ENCODE data around the gene SBNO1. TPM values are rescaled to one million over a fixed set of nuclear protein-coding genes. Genes with fewer than 3 reads are reported as not detected.

Gene SBNO1
- total and polyA plus RNA-seq, 4 donors: 4.7 to 28.5 (median 15.3) TPM

- WGBS, 2 donors: 99% methylated on average over 4 of the region's 4 CpGs
- H3K27ac ChIP-seq (ENCODE audit: low read depth in 1 of 2, low read length in 1 of 2): no peak overlapping the region
Observed at GRCh38 chr12:123367511-123367910, 2.9 kb upstream of the SBNO1 start.

GRCh38 chr12:123365025-123365917, 624 bp upstream of the SBNO1 start:
- Histone ChIP-seq H3K36me3 (ENCODE audit: control insufficient read depth in 4 of 4, insufficient read depth in 4 of 4, low read length in 4 of 4) (no peaks in the 10 kb centered on the region), H3K9ac (ENCODE audit: insufficient read depth in 1 of 2, low read length in 2 of 2) (peak overlapping the region; percentile 27 to 36), H3K4me1 (ENCODE audit: control insufficient read depth in 5 of 5, insufficient read depth in 5 of 5, low read length in 5 of 5) (peaks cover 0 to 8% (median 3%) of the 10 kb centered on the region in 5 donors), H3K27ac (ENCODE audit: low read depth in 1 of 2, low read length in 1 of 2) (peak overlapping the region; percentile 92 to 93), H3K9me3 (ENCODE audit: control insufficient read depth in 4 of 4, insufficient read depth in 3 of 4, low read length in 3 of 4) (no peaks in the 10 kb centered on the region), H3K27me3 (ENCODE audit: control insufficient read depth in 3 of 3, insufficient read depth in 3 of 3, low read length in 2 of 3) (no peaks in the 10 kb centered on the region), H3K4me3 (peak overlapping the region; percentile 45)
- ATAC-seq (ENCODE audit: insufficient read depth, low FRiP score) (peak; percentile 87), DNase-seq (peak; percentile 99 to 100 (median 100))
- peak; percentile 74 for TF ChIP-seq CTCF (IDR thresholded peaks at IDR 0.05; ENCODE audit: control extremely low read depth, extremely low read depth)
- WGBS, 2 donors: 0% methylated on average over 59 to 61 of the region's 61 CpGs

More at GRCh38 chr12:123367511-123367910, 2.9 kb upstream of the SBNO1 start:
- H3K27me3 ChIP-seq (ENCODE audit: control insufficient read depth in 3 of 3, insufficient read depth in 3 of 3, low read length in 2 of 3): no peaks in the 10 kb centered on the region
- H3K9ac ChIP-seq (ENCODE audit: insufficient read depth in 1 of 2, low read length in 2 of 2): no peak overlapping the region
- TF ChIP-seq CTCF (IDR thresholded peaks at IDR 0.05; ENCODE audit: control extremely low read depth, extremely low read depth): no peak
- no peaks in the 10 kb centered on the region for H3K9me3 ChIP-seq (ENCODE audit: control insufficient read depth in 4 of 4, insufficient read depth in 3 of 4, low read length in 3 of 4)
- H3K36me3 ChIP-seq (ENCODE audit: control insufficient read depth in 4 of 4, insufficient read depth in 4 of 4, low read length in 4 of 4): no peaks in the 10 kb centered on the region
- H3K4me3 ChIP-seq: no peak overlapping the region
- ATAC-seq (ENCODE audit: insufficient read depth, low FRiP score) (no peak), DNase-seq (no peak)
- peaks cover 0 to 8% (median 3%) of the 10 kb centered on the region in 5 donors for H3K4me1 ChIP-seq (ENCODE audit: control insufficient read depth in 5 of 5, insufficient read depth in 5 of 5, low read length in 5 of 5)

- TF ChIP-seq CTCF (IDR thresholded peaks at IDR 0.05; ENCODE audit: control extremely low read depth, extremely low read depth): no peak
- Histone ChIP-seq H3K9ac (ENCODE audit: insufficient read depth in 1 of 2, low read length in 2 of 2) (peak overlapping the region; percentile 56 to 75), H3K9me3 (ENCODE audit: control insufficient read depth in 4 of 4, insufficient read depth in 3 of 4, low read length in 3 of 4) (no peaks in the 10 kb centered on the region), H3K27ac (ENCODE audit: low read depth in 1 of 2, low read length in 1 of 2) (peak overlapping the region; percentile 83 to 86), H3K4me3 (peak overlapping the region; percentile 89), H3K4me1 (ENCODE audit: control insufficient read depth in 5 of 5, insufficient read depth in 5 of 5, low read length in 5 of 5) (peaks cover 0 to 8% (median 3%) of the 10 kb centered on the region in 5 donors), H3K27me3 (ENCODE audit: control insufficient read depth in 3 of 3, insufficient read depth in 3 of 3, low read length in 2 of 3) (no peaks in the 10 kb centered on the region), H3K36me3 (ENCODE audit: control insufficient read depth in 4 of 4, insufficient read depth in 4 of 4, low read length in 4 of 4) (peaks cover 0 to 1% (median 0%) of the 10 kb centered on the region in 4 donors)
- WGBS, 2 donors: 0 to 1% methylated on average over 58 to 62 of the region's 62 CpGs
- DNase-seq: peak; percentile 13 to 36 (median 22)
- ATAC-seq (ENCODE audit: insufficient read depth, low FRiP score): peak; percentile 4
Observed at GRCh38 chr12:123363740-123364531, 711 bp downstream of the SBNO1 start.
